ENCODE measurements around the gene EIF4G1. TPM values are rescaled to one million over a fixed set of nuclear protein-coding genes. Genes with fewer than 3 reads are reported as not detected.

Gene EIF4G1
- total RNA-seq, 4 donors from 2014 or later = 474 to 863 (median 735) TPM

GRCh38 chr3:184348057-184348382 is 33.6 kb downstream of the EIF4G1 start:
- Histone ChIP-seq H3K4me3 (no peak overlapping the region), H3K27ac (no peak overlapping the region), H3K4me1 (peaks cover 7 to 14% of the 10 kb centered on the region in 2 donors), H3K36me3 (peaks cover 0 to 19% of the 10 kb centered on the region in 2 donors), H3K9me3 (no peaks in the 10 kb centered on the region), H3K27me3 (no peaks in the 10 kb centered on the region)
- TF ChIP-seq CTCF (IDR thresholded peaks at IDR 0.05 in 4 of 5, conservative IDR thresholded peaks at IDR 0.05 in 1 of 5) = no peak
- TF ChIP-seq POLR2A (IDR thresholded peaks at IDR 0.05) = no peak
- ATAC-seq (no peak), DNase-seq (no peak)
- in situ Hi-C loops (cut with MboI; ENCODE audit: low sequenced_read_pairs in 4 of 4) = no loop called here
- intact Hi-C loops (cut with DNase I; ENCODE audit: low total_unique reads) = no loop called here

GRCh38 chr3:184349563-184350470 is 35.4 kb downstream of the EIF4G1 start:
- DNase-seq = no peak
- Histone ChIP-seq H3K4me3 (no peak overlapping the region), H3K27ac (no peak overlapping the region), H3K4me1 (peaks cover 7% of the 10 kb centered on the region in 2 donors), H3K36me3 (peaks cover 0 to 5% of the 10 kb centered on the region in 2 donors), H3K9me3 (no peaks in the 10 kb centered on the region), H3K27me3 (no peaks in the 10 kb centered on the region)
- ATAC-seq = no peak
- TF ChIP-seq CTCF (IDR thresholded peaks at IDR 0.05 in 4 of 5, conservative IDR thresholded peaks at IDR 0.05 in 1 of 5) = no peak
- TF ChIP-seq POLR2A (IDR thresholded peaks at IDR 0.05) = no peak
- in situ Hi-C loops (cut with MboI; ENCODE audit: low sequenced_read_pairs in 4 of 4) (loop anchor here in 3 of 4 donors (25.0 kb wide), 3 partner anchors 412 to 462 kb away; partner anchors contain the start of gene VPS8 (in 1 of the 3)), intact Hi-C loops (cut with DNase I; ENCODE audit: low total_unique reads) (no loop called here)

- H3K27me3 ChIP-seq = no peaks in the 10 kb centered on the region
- TF ChIP-seq POLR2A (IDR thresholded peaks at IDR 0.05) = no peak
- no peak for TF ChIP-seq CTCF (IDR thresholded peaks at IDR 0.05 in 4 of 5, conservative IDR thresholded peaks at IDR 0.05 in 1 of 5)
- intact Hi-C loops (cut with DNase I; ENCODE audit: low total_unique reads) = no loop called here
- no peak overlapping the region for H3K27ac ChIP-seq
- no peak overlapping the region for H3K4me3 ChIP-seq
- H3K9me3 ChIP-seq = no peaks in the 10 kb centered on the region
- ATAC-seq (no peak), DNase-seq (no peak)
- no peaks in the 10 kb centered on the region for H3K36me3 ChIP-seq
- peaks cover 3% of the 10 kb centered on the region in 2 donors for H3K4me1 ChIP-seq
- in situ Hi-C loops (cut with MboI; ENCODE audit: low sequenced_read_pairs in 4 of 4) = loop anchor here in 3 of 4 donors (25.0 kb wide), 3 partner anchors 412 to 462 kb away; partner anchors contain the start of gene VPS8 (in 1 of the 3)
Measured at GRCh38 chr3:184350618-184351017, 36.2 kb downstream of the EIF4G1 start.

- DNase-seq (no peak), ATAC-seq (no peak)
- no peaks in the 10 kb centered on the region for H3K9me3 ChIP-seq
- H3K27ac ChIP-seq = no peak overlapping the region
- no peak overlapping the region for H3K4me3 ChIP-seq
- in situ Hi-C loops (cut with MboI; ENCODE audit: low sequenced_read_pairs in 4 of 4) = loop anchor here in 3 of 4 donors (25.0 kb wide), 3 partner anchors 411 to 461 kb away; partner anchors contain the start of gene VPS8 (in 1 of the 3)
- no peaks in the 10 kb centered on the region for H3K27me3 ChIP-seq
- H3K36me3 ChIP-seq = no peaks in the 10 kb centered on the region
- no peaks in the 10 kb centered on the region for H3K4me1 ChIP-seq
- intact Hi-C loops (cut with DNase I; ENCODE audit: low total_unique reads) = no loop called here
- no peak for TF ChIP-seq CTCF (IDR thresholded peaks at IDR 0.05 in 4 of 5, conservative IDR thresholded peaks at IDR 0.05 in 1 of 5)
Measured at GRCh38 chr3:184351511-184352148, 37.2 kb downstream of the EIF4G1 start.

Data from gastrocnemius medialis (tissue), 4 donors.